SKM-1 treated with dmso at 0.1 percent for 144 hours (cell line): ENCODE data around the gene COQ9.
A peak's percentile ranks its signal among the peaks of the same experiment; 100 is the strongest.
"Not testable (repeated sequence)": the region's sequence is repeated elsewhere in the genome, so short reads cannot be mapped to it uniquely, and the experiment has no call there.

ENCODE experiments used
- DNase-seq: peaks from one replicate; lab custom pipeline; 2025; ENCODE audit not compliant: unreplicated experiment; lab: John Stamatoyannopoulos, UW

COQ9 gene

GRCh38 chr16:57484515-57485005 is 37.3 kb downstream of the COQ9 start:
- DNase-seq, result no peak

GRCh38 chr16:57485091-57485915 is 38.0 kb downstream of the COQ9 start:
- DNase-seq, result no peak

- DNase-seq, result peak; percentile 54
Measured at GRCh38 chr16:57485916-57486857, 38.9 kb downstream of the COQ9 start, which contains the start of gene DOK4. Gene DOK4, minus strand, starts transcription at chr16:57486493. Its CDS starts 6,986 bp downstream, at chr16:57479507.

- no peak for DNase-seq
Measured at GRCh38 chr16:57486858-57487834, 39.9 kb downstream of the COQ9 start.

GRCh38 chr16:57489229-57489628 is 42.0 kb downstream of the COQ9 start:
- DNase-seq, result no peak

- DNase-seq, result no peak
Measured at GRCh38 chr16:57493767-57494166, 46.5 kb downstream of the COQ9 start.

GRCh38 chr16:57497121-57497520 is 49.8 kb downstream of the COQ9 start:
- no peak for DNase-seq

- DNase-seq, result no peak
Measured at GRCh38 chr16:57498031-57498430, 50.8 kb downstream of the COQ9 start.

GRCh38 chr16:57499941-57500340 is 52.7 kb downstream of the COQ9 start:
- not testable (repeated sequence) for DNase-seq

- DNase-seq, result no peak
Measured at GRCh38 chr16:57500578-57501111, 53.4 kb downstream of the COQ9 start.

- DNase-seq, result no peak
Measured at GRCh38 chr16:57501492-57501891, 54.2 kb downstream of the COQ9 start.

- DNase-seq, result no peak
Measured at GRCh38 chr16:57502048-57502775, 54.9 kb downstream of the COQ9 start.

- no peak for DNase-seq
Measured at GRCh38 chr16:57503366-57503765, 56.1 kb downstream of the COQ9 start.

GRCh38 chr16:57504001-57504400 is 56.7 kb downstream of the COQ9 start:
- DNase-seq, result no peak

GRCh38 chr16:57504491-57504890 is 57.2 kb downstream of the COQ9 start:
- no peak for DNase-seq

GRCh38 chr16:57505169-57505568 is 57.9 kb downstream of the COQ9 start:
- no peak for DNase-seq

- DNase-seq, result no peak
Measured at GRCh38 chr16:57507136-57508034, 60.1 kb downstream of the COQ9 start.

GRCh38 chr16:57508035-57508425 is 60.8 kb downstream of the COQ9 start:
- no peak for DNase-seq
